ENCODE data around the gene IDH2.

Gene IDH2

GRCh38 chr15:90130291-90130690, 28.0 kb upstream of the IDH2 start:
- no peak overlapping the region for H3K4me3 ChIP-seq (ENCODE audit: low read depth, low read length)
- no peak for TF ChIP-seq CTCF (IDR thresholded peaks at IDR 0.05; ENCODE audit: low read depth, low read length, missing control alignments)
- no peak for DNase-seq (ENCODE audit: low read depth)
- in situ Hi-C loops (cut with HindIII; ENCODE audit: low sequenced_read_pairs), result no loop called here

GRCh38 chr15:90126596-90127435, 24.5 kb upstream of the IDH2 start:
- no peak overlapping the region for H3K4me3 ChIP-seq (ENCODE audit: low read depth, low read length)
- no peak for DNase-seq (ENCODE audit: low read depth)
- in situ Hi-C loops (cut with HindIII; ENCODE audit: low sequenced_read_pairs), result no loop called here
- TF ChIP-seq CTCF (IDR thresholded peaks at IDR 0.05; ENCODE audit: low read depth, low read length, missing control alignments), result no peak

GRCh38 chr15:90126022-90126421, 23.8 kb upstream of the IDH2 start:
- no peak overlapping the region for H3K4me3 ChIP-seq (ENCODE audit: low read depth, low read length)
- no peak for DNase-seq (ENCODE audit: low read depth)
- TF ChIP-seq CTCF (IDR thresholded peaks at IDR 0.05; ENCODE audit: low read depth, low read length, missing control alignments), result no peak
- in situ Hi-C loops (cut with HindIII; ENCODE audit: low sequenced_read_pairs), result no loop called here

- in situ Hi-C loops (cut with HindIII; ENCODE audit: low sequenced_read_pairs), result no loop called here
- no peak for DNase-seq (ENCODE audit: low read depth)
Measured at GRCh38 chr15:90124507-90124906, 22.2 kb upstream of the IDH2 start.

GRCh38 chr15:90121086-90121485, 18.8 kb upstream of the IDH2 start:
- no peak overlapping the region for H3K4me3 ChIP-seq (ENCODE audit: low read depth, low read length)
- DNase-seq (ENCODE audit: low read depth), result no peak
- no peak for TF ChIP-seq CTCF (IDR thresholded peaks at IDR 0.05; ENCODE audit: low read depth, low read length, missing control alignments)
- in situ Hi-C loops (cut with HindIII; ENCODE audit: low sequenced_read_pairs), result no loop called here

More at GRCh38 chr15:90124507-90124906, 22.2 kb upstream of the IDH2 start:
- H3K4me3 ChIP-seq (ENCODE audit: low read depth, low read length), result no peak overlapping the region
- TF ChIP-seq CTCF (IDR thresholded peaks at IDR 0.05; ENCODE audit: low read depth, low read length, missing control alignments), result no peak

- in situ Hi-C loops (cut with HindIII; ENCODE audit: low sequenced_read_pairs), result no loop called here
- no peak overlapping the region for H3K4me3 ChIP-seq (ENCODE audit: low read depth, low read length)
- no peak for DNase-seq (ENCODE audit: low read depth)
- no peak for TF ChIP-seq CTCF (IDR thresholded peaks at IDR 0.05; ENCODE audit: low read depth, low read length, missing control alignments)
Measured at GRCh38 chr15:90119367-90119766, 17.1 kb upstream of the IDH2 start.
